Prostate gland (tissue), 2 donors: ENCODE data around the gene KCNIP2.

Source experiments
- POLR2A ChIP-seq: fragments of 450-650 bp; IDR thresholded peaks from one replicate; pipeline ENCODE4 v1.6.1; 2016; ENCODE audit warnings: antibody characterized with exemption, mild to moderate bottlenecking
- POLR2AphosphoS5 ChIP-seq: sonication (generic); formaldehyde crosslinking; IDR thresholded peaks from one replicate; pipeline ENCODE4 v1.6.1; 2017; ENCODE audit warnings: antibody characterized with exemption
- TF ChIP-seq, protein P1 (sequence below), 4 experiments: fragments of 200-600 bp in 2 of 4; fragments of 450-650 bp in 2 of 4; sonication (generic) in 2 of 4; IDR thresholded peaks; 1 replicate in 3 of 4; 2 replicates in 1 of 4; pipeline ENCODE4 v1.5.1; 2016 to 2019; ENCODE audit warnings: antibody characterized with exemption in 4 of 4, mild to moderate bottlenecking in 2 of 4, moderate library complexity in 2 of 4

DNA sequence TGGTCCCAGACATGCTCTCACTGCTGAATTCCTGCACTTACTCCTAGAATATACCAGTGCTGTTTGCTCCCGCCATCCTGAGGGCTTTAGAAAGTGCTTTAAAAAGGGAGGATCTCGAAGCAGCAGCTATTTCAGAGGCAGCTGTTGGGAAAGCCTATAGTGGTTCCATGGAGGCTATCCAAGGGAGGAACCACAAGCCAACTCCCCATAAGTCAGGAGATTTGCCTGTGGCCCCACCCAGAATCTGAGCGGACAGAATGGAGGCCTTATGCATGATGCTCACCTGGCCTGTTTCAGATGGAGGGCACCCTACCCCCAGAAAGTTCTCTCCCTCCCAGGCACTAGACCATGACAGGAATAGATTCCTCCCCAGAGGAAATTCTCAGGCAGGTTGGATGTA, 2.3 kb upstream of the KCNIP2 start:
- TF ChIP-seq, protein P1, sequence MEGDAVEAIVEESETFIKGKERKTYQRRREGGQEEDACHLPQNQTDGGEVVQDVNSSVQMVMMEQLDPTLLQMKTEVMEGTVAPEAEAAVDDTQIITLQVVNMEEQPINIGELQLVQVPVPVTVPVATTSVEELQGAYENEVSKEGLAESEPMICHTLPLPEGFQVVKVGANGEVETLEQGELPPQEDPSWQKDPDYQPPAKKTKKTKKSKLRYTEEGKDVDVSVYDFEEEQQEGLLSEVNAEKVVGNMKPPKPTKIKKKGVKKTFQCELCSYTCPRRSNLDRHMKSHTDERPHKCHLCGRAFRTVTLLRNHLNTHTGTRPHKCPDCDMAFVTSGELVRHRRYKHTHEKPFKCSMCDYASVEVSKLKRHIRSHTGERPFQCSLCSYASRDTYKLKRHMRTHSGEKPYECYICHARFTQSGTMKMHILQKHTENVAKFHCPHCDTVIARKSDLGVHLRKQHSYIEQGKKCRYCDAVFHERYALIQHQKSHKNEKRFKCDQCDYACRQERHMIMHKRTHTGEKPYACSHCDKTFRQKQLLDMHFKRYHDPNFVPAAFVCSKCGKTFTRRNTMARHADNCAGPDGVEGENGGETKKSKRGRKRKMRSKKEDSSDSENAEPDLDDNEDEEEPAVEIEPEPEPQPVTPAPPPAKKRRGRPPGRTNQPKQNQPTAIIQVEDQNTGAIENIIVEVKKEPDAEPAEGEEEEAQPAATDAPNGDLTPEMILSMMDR (IDR thresholded peaks at IDR 0.05), result no peak
- TF ChIP-seq POLR2A, result no peak
- no peak for TF ChIP-seq POLR2AphosphoS5
